ENCODE measurements around the gene SLC11A1.

The SLC11A1 gene

GRCh38 chr2:218366621-218367414 lies 15.3 kb upstream of the SLC11A1 start:
- no peak for DNase-seq (ENCODE audit: low read depth in 2 of 2)

GRCh38 chr2:218367415-218368149 lies 14.5 kb upstream of the SLC11A1 start:
- peak; percentile 22 to 67 for DNase-seq (ENCODE audit: low read depth in 2 of 2)

- no peak for DNase-seq (ENCODE audit: low read depth in 2 of 2)
These were observed 13.9 kb upstream of the SLC11A1 start for GRCh38 chr2:218368150-218368528.

- DNase-seq (ENCODE audit: low read depth in 2 of 2) = no peak
These were observed 13.4 kb upstream of the SLC11A1 start for GRCh38 chr2:218368621-218369153.

GRCh38 chr2:218369330-218369729 lies 12.7 kb upstream of the SLC11A1 start:
- no peak for DNase-seq (ENCODE audit: low read depth in 2 of 2)

- DNase-seq (ENCODE audit: low read depth in 2 of 2) = no peak
These were observed 11.5 kb upstream of the SLC11A1 start for GRCh38 chr2:218370410-218371063.

- DNase-seq (ENCODE audit: low read depth in 2 of 2) = no peak
These were observed 10.1 kb upstream of the SLC11A1 start for GRCh38 chr2:218371983-218372350.

GRCh38 chr2:218374795-218375194 lies 7.3 kb upstream of the SLC11A1 start:
- DNase-seq (ENCODE audit: low read depth in 2 of 2) = no peak

- no peak for DNase-seq (ENCODE audit: low read depth in 2 of 2)
These were observed 6.9 kb upstream of the SLC11A1 start for GRCh38 chr2:218375212-218375611.

GRCh38 chr2:218378053-218378452 lies 4.0 kb upstream of the SLC11A1 start:
- no peak for DNase-seq (ENCODE audit: low read depth in 2 of 2)

GRCh38 chr2:218382785-218383184 lies 712 bp downstream of the SLC11A1 start:
- DNase-seq (ENCODE audit: low read depth in 2 of 2) = no peak

- DNase-seq (ENCODE audit: low read depth in 2 of 2) = no peak
These were observed 1.9 kb downstream of the SLC11A1 start for GRCh38 chr2:218383892-218384519.

- no peak for DNase-seq (ENCODE audit: low read depth in 2 of 2)
These were observed 2.9 kb downstream of the SLC11A1 start for GRCh38 chr2:218384975-218385374.

- DNase-seq (ENCODE audit: low read depth in 2 of 2) = no peak
These were observed 4.7 kb downstream of the SLC11A1 start for GRCh38 chr2:218386505-218387368.

GRCh38 chr2:218387369-218388194 lies 5.5 kb downstream of the SLC11A1 start:
- DNase-seq (ENCODE audit: low read depth in 2 of 2) = no peak

GRCh38 chr2:218389333-218390150 lies 7.5 kb downstream of the SLC11A1 start:
- DNase-seq (ENCODE audit: low read depth in 2 of 2) = no peak

- no peak for DNase-seq (ENCODE audit: low read depth in 2 of 2)
These were observed 9.1 kb downstream of the SLC11A1 start for GRCh38 chr2:218391202-218391601.

GRCh38 chr2:218392459-218392858 lies 10.4 kb downstream of the SLC11A1 start:
- DNase-seq (ENCODE audit: low read depth in 2 of 2) = no peak

GRCh38 chr2:218392891-218393462 lies 10.9 kb downstream of the SLC11A1 start:
- no peak for DNase-seq (ENCODE audit: low read depth in 2 of 2)

Data from stimulated activated CD4-positive, alpha-beta T cell treated with anti-CD3 and anti-CD28 coated beads, Interleukin-12 subunit alpha, Interleukin-12 subunit beta, amount 100 ng/mL, for 24 hours (primary cell).